Measurements from ENCODE around the gene TMEM63C. TPM values are rescaled to one million over a fixed set of nuclear protein-coding genes. Genes with fewer than 3 reads are reported as not detected.

The TMEM63C gene
- total RNA-seq, 2 experiments from 2014 or later = 0.79 to 6.6 TPM

DNA sequence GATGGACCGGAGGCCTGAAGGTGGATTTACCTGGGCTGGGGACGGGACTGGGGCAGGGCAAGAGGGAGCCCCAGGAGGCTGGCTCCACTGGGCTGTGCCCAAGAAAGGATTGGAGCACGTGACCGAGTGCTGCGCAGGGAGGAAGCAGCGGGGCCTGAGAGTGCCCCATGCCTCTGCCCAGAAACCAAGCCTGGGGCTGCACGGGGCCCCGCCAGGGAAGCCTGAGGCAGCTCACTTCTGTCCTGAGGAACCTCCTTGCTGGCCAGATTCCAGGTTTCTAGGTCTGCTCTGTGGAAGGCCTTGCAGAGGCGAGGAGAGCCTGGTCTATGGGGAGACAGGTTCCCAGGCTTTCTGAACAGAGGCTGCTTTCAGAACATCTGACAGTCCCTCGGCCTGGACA is 79.0 kb downstream of the TMEM63C start:
- no peak overlapping the region for H3K4me3 ChIP-seq (ENCODE audit: low read depth, low read length, poor library complexity, severe bottlenecking)
- POLR2A ChIA-PET = interaction anchor here (0.6 kb wide), 1 partner anchor 147 kb away, joined by 6 read pairs; no protein-coding TSS in a partner anchor
- H3K9me2 ChIP-seq (ENCODE audit: insufficient read depth, low read length) = no peaks in the 10 kb centered on the region
- no peaks in the 10 kb centered on the region for H3K9me3 ChIP-seq (ENCODE audit: low read length)
- no peak overlapping the region for H2AFZ ChIP-seq (ENCODE audit: low read length)
- no peak for DNase-seq (ENCODE audit: low spot score)
- no peaks in the 10 kb centered on the region for H3K79me2 ChIP-seq (ENCODE audit: insufficient read depth, low read depth, low read length)
- CTCF ChIA-PET (ENCODE audit: unreplicated experiment) = no interaction called here
- TF ChIP-seq EZH2phosphoT487 (IDR thresholded peaks at IDR 0.05; ENCODE audit: borderline replicate concordance, low read depth, low read length) = no peak
- no peak for TF ChIP-seq CTCF (conservative IDR thresholded peaks at IDR 0.05; ENCODE audit: low read length)
- no peaks in the 10 kb centered on the region for H4K20me1 ChIP-seq (ENCODE audit: insufficient read depth, low read length)
- no peaks in the 10 kb centered on the region for H3K4me1 ChIP-seq (ENCODE audit: insufficient read depth, low read length, poor library complexity, severe bottlenecking)
- no peak overlapping the region for H3K27ac ChIP-seq (ENCODE audit: low read depth, low read length, poor library complexity, severe bottlenecking)
- H3K36me3 ChIP-seq (ENCODE audit: insufficient read depth, low read length) = no peaks in the 10 kb centered on the region
- no peak overlapping the region for H3K4me2 ChIP-seq (ENCODE audit: low read length)
- no TSS peak for BruUV-seq (replicated peaks)
- intact Hi-C loops (cut with micrococcal nuclease; ENCODE audit: unreplicated experiment) = no loop called here

DNA sequence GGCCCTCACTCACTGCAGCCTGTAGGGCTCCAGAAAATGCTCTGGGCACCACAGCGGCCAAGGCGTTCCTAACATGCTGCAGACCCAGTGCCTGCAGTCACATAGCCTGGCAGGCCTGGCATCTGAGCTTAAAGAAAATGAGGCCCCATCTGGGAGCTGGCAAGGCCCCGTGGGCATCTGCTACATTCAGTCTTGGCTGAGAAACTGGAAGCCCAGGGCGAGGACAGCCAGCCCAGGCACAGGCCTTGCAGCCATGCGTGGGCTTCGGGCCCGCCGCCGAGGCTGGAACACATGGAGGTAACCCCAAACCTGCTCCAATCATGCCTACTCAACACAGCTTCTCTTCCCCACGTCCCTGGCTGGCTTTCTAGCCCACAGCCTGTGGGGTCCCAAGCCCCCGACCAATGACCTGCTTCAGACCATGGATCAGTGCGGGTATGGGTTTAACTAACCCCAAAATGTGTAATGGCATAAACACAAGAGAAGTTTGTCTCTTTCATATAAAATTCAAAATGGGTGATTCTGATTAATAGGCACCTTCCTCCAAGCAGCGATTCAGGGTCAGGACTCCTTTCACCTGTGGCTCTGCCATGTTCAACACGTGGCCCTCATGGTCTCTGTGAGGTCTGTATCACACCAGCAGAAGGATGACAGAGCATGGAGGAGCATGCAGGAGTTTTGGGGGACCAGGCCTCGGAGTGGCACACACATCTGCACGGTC is 83.0 kb downstream of the TMEM63C start:
- no peak for DNase-seq (ENCODE audit: low spot score)
- Histone ChIP-seq H3K36me3 (ENCODE audit: insufficient read depth, low read length) (no peaks in the 10 kb centered on the region), H3K4me1 (ENCODE audit: insufficient read depth, low read length, poor library complexity, severe bottlenecking) (no peaks in the 10 kb centered on the region), H3K4me2 (ENCODE audit: low read length) (no peak overlapping the region), H2AFZ (ENCODE audit: low read length) (no peak overlapping the region), H3K27ac (ENCODE audit: low read depth, low read length, poor library complexity, severe bottlenecking) (no peak overlapping the region), H4K20me1 (ENCODE audit: insufficient read depth, low read length) (no peaks in the 10 kb centered on the region), H3K9me2 (ENCODE audit: insufficient read depth, low read length) (no peaks in the 10 kb centered on the region), H3K9me3 (ENCODE audit: low read length) (no peaks in the 10 kb centered on the region), H3K79me2 (ENCODE audit: insufficient read depth, low read depth, low read length) (no peaks in the 10 kb centered on the region), H3K4me3 (ENCODE audit: low read depth, low read length, poor library complexity, severe bottlenecking) (no peak overlapping the region)
- intact Hi-C loops (cut with micrococcal nuclease; ENCODE audit: unreplicated experiment) = no loop called here
- POLR2A ChIA-PET = no interaction called here
- no TSS peak for BruUV-seq (replicated peaks)
- CTCF ChIA-PET (ENCODE audit: unreplicated experiment) = no interaction called here
- TF ChIP-seq CTCF (conservative IDR thresholded peaks at IDR 0.05; ENCODE audit: low read length) = no peak
- TF ChIP-seq EZH2phosphoT487 (IDR thresholded peaks at IDR 0.05; ENCODE audit: borderline replicate concordance, low read depth, low read length) = no peak

DNA sequence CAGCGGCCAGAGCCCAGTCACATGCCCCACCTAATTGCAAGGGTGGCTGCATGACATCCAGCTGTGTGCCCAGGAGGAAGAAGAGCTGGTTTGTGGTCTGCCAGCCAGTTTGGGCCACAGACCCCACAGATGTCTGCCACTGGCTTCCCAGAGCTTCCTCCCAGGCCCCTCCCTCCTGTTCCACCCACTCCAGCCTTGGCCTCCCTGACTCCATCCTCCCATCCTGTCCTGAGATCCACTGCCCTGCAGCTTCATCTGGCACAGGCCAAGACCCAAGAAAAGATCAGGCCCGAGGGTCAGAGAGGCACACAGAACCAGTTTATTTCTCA is 83.6 kb downstream of the TMEM63C start:
- Histone ChIP-seq H3K4me2 (ENCODE audit: low read length) (no peak overlapping the region), H3K36me3 (ENCODE audit: insufficient read depth, low read length) (no peaks in the 10 kb centered on the region), H3K79me2 (ENCODE audit: insufficient read depth, low read depth, low read length) (no peaks in the 10 kb centered on the region), H3K27ac (ENCODE audit: low read depth, low read length, poor library complexity, severe bottlenecking) (no peak overlapping the region), H2AFZ (ENCODE audit: low read length) (no peak overlapping the region), H3K9me2 (ENCODE audit: insufficient read depth, low read length) (no peaks in the 10 kb centered on the region), H3K4me3 (ENCODE audit: low read depth, low read length, poor library complexity, severe bottlenecking) (no peak overlapping the region), H3K4me1 (ENCODE audit: insufficient read depth, low read length, poor library complexity, severe bottlenecking) (no peaks in the 10 kb centered on the region), H4K20me1 (ENCODE audit: insufficient read depth, low read length) (no peaks in the 10 kb centered on the region), H3K9me3 (ENCODE audit: low read length) (no peaks in the 10 kb centered on the region)
- POLR2A ChIA-PET = no interaction called here
- no peak for DNase-seq (ENCODE audit: low spot score)
- TF ChIP-seq EZH2phosphoT487 (IDR thresholded peaks at IDR 0.05; ENCODE audit: borderline replicate concordance, low read depth, low read length) = no peak
- TF ChIP-seq CTCF (conservative IDR thresholded peaks at IDR 0.05; ENCODE audit: low read length) = no peak
- intact Hi-C loops (cut with micrococcal nuclease; ENCODE audit: unreplicated experiment) = no loop called here
- CTCF ChIA-PET (ENCODE audit: unreplicated experiment) = no interaction called here
- BruUV-seq (replicated peaks) = no TSS peak

All from OCI-LY7 (cell line).